GM19455 (cell line): ENCODE data around the gene CACNB2.
"Not testable (repeated sequence)": the region's sequence is repeated elsewhere in the genome, so short reads cannot be mapped to it uniquely, and the experiment has no call there.

ENCODE experiments used
- ATAC-seq: cut with Tn5 transposase; IDR thresholded peaks from one replicate; pipeline ENCODE4 v1.9.1; 2021; ENCODE audit not compliant: unreplicated experiment

Gene CACNB2

DNA sequence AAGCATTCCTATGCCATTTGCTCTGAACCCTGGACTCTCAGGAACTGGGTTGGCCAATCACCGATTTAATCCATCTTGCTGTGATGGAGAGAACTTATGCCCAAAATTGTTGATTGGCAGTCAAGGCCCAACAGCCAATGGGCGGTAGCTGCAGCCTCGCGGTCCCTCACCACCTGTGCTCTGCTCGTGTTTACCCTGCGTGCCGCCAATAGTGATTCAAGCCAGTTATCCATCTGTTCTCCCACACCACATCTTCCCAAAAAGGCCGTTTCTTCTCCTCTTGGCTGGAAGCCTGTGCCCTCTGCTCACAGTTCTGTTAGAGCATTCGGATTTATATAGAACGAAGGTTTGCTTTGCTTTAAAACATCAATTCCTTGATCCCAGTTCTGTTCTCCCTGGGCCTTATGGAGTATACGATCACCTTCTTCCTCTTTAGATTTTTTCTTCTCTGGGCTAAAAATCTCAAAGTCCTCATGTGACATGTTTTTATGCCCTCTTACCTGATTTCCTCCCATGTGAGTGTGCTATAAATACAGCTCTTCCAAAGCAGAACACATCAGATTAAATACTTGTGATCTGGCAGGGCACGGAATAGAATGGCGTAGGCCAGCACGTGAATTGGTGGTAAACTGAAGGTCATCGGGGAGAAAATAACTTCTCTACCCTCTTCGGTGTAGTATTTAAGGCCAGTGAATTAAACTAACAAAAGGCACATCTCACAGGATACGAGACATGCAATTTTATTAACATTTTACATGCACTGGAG is 298.3 kb downstream of the CACNB2 start:
- no peak for ATAC-seq

- no peak for ATAC-seq
Observed at GRCh38 chr10:18439601-18440000, 299.4 kb downstream of the CACNB2 start.

DNA sequence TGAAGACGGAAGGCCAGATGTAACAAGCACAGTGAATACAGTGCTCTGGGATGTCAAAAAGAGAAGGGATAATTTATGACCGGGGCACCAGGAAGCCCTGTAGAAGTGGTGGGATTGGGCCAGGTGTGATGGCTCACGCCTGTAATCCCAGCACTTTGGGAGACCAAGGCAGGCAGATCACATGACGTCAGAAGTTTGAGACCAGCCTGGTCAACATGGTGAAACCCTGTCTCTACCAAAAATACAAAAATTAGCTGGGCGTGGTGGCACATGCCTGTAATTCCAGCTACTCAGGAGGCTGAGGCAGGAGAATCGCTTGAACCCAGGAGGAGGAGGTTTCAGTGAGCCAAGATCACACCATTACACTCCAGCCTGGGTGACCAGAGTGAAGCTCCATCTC is 305.4 kb downstream of the CACNB2 start:
- ATAC-seq, result not testable (repeated sequence)

- no peak for ATAC-seq
Observed at GRCh38 chr10:18446205-18446604, 306.0 kb downstream of the CACNB2 start.

- ATAC-seq, result no peak
Observed at GRCh38 chr10:18449611-18450026, 309.4 kb downstream of the CACNB2 start.

DNA sequence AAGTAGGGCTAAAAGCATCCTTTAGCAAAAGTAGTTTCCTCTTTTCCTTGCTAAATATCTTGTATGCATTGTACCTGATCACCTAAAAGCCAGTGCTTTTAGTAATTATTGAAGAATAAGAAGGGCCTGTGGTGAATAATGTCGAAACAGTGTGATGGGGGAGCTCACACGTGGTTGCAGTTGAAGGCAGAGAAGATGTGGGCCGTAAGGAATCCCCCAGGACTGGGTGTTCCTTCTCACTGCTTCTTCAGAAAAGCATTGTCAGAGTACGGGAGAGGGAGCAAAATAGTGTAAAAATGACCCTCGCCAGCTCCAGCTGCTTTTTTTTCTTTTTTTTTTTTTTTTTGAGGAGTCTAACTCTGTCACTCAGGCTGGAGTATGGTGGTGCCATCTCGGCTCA is 310.1 kb downstream of the CACNB2 start:
- no peak for ATAC-seq

GRCh38 chr10:18455086-18455884 is 315.1 kb downstream of the CACNB2 start:
- no peak for ATAC-seq

DNA sequence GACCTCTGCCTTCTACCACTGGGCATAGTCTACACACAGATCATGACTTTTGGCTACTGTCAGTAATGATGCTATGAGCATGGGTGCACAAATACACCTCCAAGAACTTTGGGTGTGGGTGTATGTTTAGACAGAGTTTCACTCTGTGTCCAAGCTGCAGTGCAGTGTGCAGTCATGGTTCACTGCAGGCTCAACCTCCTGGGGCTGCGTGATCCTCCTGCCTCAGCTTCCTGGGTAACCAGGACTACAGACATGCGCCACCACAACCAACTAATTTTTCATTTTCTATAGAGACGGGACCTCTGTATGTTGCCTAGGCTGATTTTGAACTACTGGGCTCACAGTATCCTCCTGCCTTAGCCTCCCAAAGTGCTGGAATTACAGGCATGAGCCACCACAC is 316.8 kb downstream of the CACNB2 start:
- ATAC-seq, result peak; percentile 90

- ATAC-seq, result no peak
Observed at GRCh38 chr10:18460032-18460431, 319.8 kb downstream of the CACNB2 start.

- ATAC-seq, result no peak
Observed at GRCh38 chr10:18463673-18464211, 323.5 kb downstream of the CACNB2 start.

GRCh38 chr10:18469125-18469524 is 328.9 kb downstream of the CACNB2 start:
- ATAC-seq, result no peak

GRCh38 chr10:18472977-18473376 is 332.8 kb downstream of the CACNB2 start:
- ATAC-seq, result no peak

GRCh38 chr10:18473424-18474117 is 333.3 kb downstream of the CACNB2 start:
- no peak for ATAC-seq

- ATAC-seq, result no peak
Observed at GRCh38 chr10:18474118-18474455, 333.9 kb downstream of the CACNB2 start.

GRCh38 chr10:18476076-18476647 is 335.9 kb downstream of the CACNB2 start:
- no peak for ATAC-seq

GRCh38 chr10:18478354-18478753 is 338.1 kb downstream of the CACNB2 start:
- no peak for ATAC-seq

DNA sequence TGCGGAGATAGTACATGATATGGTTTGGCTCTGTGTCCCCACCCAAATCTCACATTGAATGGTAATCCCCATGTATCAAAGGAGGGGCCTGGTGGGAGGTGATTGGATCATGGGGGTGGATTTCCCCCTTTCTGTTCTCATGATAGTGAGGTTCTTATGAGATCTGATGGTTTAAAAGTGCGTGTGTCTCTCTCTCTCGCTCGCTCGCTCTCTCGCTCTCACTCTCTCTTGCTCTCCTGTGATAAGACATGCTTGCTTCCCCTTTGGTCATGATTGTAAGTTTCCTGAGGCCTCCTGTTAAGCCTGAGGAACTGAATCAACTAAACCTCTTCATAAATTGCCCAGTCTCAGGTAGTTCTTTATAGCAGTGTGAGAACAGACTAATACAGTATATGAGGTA is 339.3 kb downstream of the CACNB2 start:
- ATAC-seq, result no peak

DNA sequence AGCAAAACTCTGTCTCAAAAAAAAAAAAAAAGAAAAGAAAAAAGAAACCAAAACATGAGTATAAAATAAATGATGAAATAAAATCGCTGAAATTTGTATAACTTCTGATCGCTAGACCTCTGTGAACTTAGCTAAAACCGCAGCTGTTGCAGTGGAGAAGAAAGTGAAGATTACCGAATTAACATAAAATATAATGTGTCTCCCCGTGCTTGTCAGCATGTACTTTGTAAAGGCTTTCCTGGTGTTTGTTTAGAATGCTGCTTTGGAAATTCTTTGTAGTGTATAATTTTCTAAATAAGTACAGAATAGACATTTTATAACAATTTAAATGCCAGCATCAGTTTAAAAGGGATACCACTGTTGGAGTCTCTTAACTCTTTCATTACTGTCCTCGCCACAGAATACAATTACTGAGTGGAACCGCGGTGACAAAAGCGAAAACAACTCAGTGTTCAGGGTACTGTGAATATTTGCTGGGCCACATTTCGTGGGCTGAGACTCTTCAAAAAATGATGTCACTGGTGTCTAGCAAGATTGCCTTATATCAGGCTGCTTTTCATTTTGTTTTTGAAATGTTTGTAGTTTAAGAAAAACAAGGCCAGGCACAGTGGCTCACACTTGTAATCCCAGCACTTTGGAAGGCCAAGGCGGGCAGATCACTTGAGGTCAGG is 343.4 kb downstream of the CACNB2 start:
- ATAC-seq, result no peak

DNA sequence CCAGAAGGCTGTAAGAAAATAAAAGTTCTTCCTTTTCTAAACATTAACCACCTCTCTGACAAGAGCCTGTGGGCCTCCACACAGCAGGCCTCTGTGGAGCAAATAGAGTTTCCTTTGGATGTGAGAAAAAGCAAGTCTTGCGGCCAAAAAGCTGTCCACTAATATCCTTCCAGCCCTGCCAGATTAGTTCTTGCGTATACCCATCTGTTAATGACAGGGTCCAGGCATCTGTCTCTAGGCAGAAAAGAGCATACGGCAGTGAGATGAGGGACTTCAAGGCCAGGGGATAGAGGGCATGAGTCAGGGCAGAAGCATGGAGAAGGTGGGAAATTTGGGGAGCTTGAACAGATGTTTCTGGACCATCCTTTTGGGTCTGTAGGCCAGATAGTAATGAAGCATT is 346.2 kb downstream of the CACNB2 start:
- no peak for ATAC-seq

- ATAC-seq, result no peak
Observed at GRCh38 chr10:18490755-18491154, 350.5 kb downstream of the CACNB2 start.
